Measurements from ENCODE around the gene ARL6IP1.
"Not testable (repeated sequence)": the region's sequence is repeated elsewhere in the genome, so short reads cannot be mapped to it uniquely, and the experiment has no call there.

DNA sequence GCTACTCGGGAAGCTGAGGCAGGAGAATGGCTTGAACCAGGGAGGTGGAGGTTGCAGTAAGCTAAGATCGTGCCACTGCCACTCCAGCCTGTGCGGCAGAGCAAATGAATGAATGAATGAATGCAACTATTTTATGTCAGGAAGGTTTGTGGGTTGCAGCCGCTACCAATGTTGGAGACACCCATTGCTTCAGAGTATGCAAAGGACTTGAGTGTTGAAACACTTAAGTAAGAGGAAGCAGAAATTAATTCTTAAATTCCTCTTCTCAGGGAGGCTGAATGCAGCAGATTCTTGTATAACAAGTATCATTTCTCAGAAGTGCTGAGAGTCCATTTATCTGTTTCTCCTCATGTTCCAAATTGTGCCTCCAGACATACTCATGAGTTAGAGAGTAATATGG is 26.7 kb downstream of the ARL6IP1 start:
- TF ChIP-seq, protein P1, sequence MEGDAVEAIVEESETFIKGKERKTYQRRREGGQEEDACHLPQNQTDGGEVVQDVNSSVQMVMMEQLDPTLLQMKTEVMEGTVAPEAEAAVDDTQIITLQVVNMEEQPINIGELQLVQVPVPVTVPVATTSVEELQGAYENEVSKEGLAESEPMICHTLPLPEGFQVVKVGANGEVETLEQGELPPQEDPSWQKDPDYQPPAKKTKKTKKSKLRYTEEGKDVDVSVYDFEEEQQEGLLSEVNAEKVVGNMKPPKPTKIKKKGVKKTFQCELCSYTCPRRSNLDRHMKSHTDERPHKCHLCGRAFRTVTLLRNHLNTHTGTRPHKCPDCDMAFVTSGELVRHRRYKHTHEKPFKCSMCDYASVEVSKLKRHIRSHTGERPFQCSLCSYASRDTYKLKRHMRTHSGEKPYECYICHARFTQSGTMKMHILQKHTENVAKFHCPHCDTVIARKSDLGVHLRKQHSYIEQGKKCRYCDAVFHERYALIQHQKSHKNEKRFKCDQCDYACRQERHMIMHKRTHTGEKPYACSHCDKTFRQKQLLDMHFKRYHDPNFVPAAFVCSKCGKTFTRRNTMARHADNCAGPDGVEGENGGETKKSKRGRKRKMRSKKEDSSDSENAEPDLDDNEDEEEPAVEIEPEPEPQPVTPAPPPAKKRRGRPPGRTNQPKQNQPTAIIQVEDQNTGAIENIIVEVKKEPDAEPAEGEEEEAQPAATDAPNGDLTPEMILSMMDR (IDR thresholded peaks at IDR 0.05) = not testable (repeated sequence)
- TF ChIP-seq POLR2AphosphoS5, EP300, POLR2A (IDR thresholded peaks at IDR 0.05): not testable (repeated sequence)
